Measurements from ENCODE around the gene ATP6V0C. TPM values are rescaled to one million over a fixed set of nuclear protein-coding genes. Genes with fewer than 3 reads are reported as not detected.
A peak's percentile ranks its signal among the peaks of the same experiment; 100 is the strongest.

The ATP6V0C gene
- polyA plus RNA-seq, 3 donors, result 176 to 310 (median 187) TPM

- H3K4me2 ChIP-seq (replicated peaks; ENCODE audit: extremely low read depth, low read length, poor library complexity, severe bottlenecking), result peak overlapping the region; percentile 63
- peak overlapping the region; percentile 90 to 98 (median 98) for H3K27ac Mint-ChIP-seq
These were observed 21.9 kb downstream of the ATP6V0C start for GRCh38 chr16:2535625-2536013.

More at GRCh38 chr16:2535625-2536013, 21.9 kb downstream of the ATP6V0C start:
- Histone ChIP-seq H3K27me3 (ENCODE audit: control insufficient read depth in 2 of 2, insufficient read depth in 2 of 2, low read length in 2 of 2) (no peaks in the 10 kb centered on the region), H3K4me1 (ENCODE audit: control insufficient read depth in 1 of 2, insufficient read depth in 2 of 2, low read length in 2 of 2) (peaks cover 78 to 82% of the 10 kb centered on the region in 2 donors), H3K27ac (ENCODE audit: low read depth in 1 of 2, low read length in 2 of 2) (peak overlapping the region; percentile 88 to 96), H3K79me2 (ENCODE audit: insufficient read depth, low read length) (peaks cover 24% of the 10 kb centered on the region), H3K36me3 (replicated peaks in 1 of 2; ENCODE audit: control insufficient read depth in 1 of 2, insufficient read depth in 2 of 2, low read length in 2 of 2) (peaks cover 0 to 2% of the 10 kb centered on the region in 2 donors), H2AFZ (ENCODE audit: insufficient read depth, low read depth, low read length, poor library complexity, severe bottlenecking) (no peak overlapping the region), H3K9me3 (replicated peaks in 1 of 2; ENCODE audit: control insufficient read depth in 1 of 2, insufficient read depth in 1 of 2, low read length in 2 of 2) (no peaks in the 10 kb centered on the region), H4K20me1 (ENCODE audit: insufficient read depth, low read length) (peaks cover 29% of the 10 kb centered on the region), H3K4me3 (replicated peaks in 1 of 3; ENCODE audit: low read depth in 2 of 3, low read length in 3 of 3) (peak overlapping the region in 1 of 3 experiments; percentile 73), H3K9ac (ENCODE audit: insufficient read depth, low read length, poor library complexity, severe bottlenecking) (peak overlapping the region; percentile 2)
- Mint-ChIP-seq H3K9me3 (no peaks in the 10 kb centered on the region), H3K27me3 (ENCODE audit: low read depth in 3 of 3) (peaks cover 0 to 5% (median 4%) of the 10 kb centered on the region in 3 donors), H3K36me3 (peaks cover 9 to 23% of the 10 kb centered on the region in 2 donors), H3K4me3 (peak overlapping the region; percentile 45 to 55), H3K4me1 (peaks cover 67% of the 10 kb centered on the region)
- TF ChIP-seq CTCF (IDR thresholded peaks at IDR 0.05), result no peak
- peak; percentile 81 to 90 (median 83) for DNase-seq
- 23% methylated on average over 9 of the region's 9 CpGs for WGBS (ENCODE audit: insufficient coverage)
- intact Hi-C loops (cut with micrococcal nuclease), result no loop called here

All from CD14-positive monocyte (primary cell).